ENCODE measurements around the gene PLGRKT. TPM values are rescaled to one million over a fixed set of nuclear protein-coding genes. Genes with fewer than 3 reads are reported as not detected.
"Not testable (repeated sequence)": the region's sequence is repeated elsewhere in the genome, so short reads cannot be mapped to it uniquely, and the experiment has no call there.

PLGRKT gene
- total and polyA plus RNA-seq, 9 donors: 2.9 to 35.8 (median 13.3) TPM

- DNase-seq: no peak
- 50 to 82% (median 61%) methylated on average over 3 of the region's 3 CpGs for WGBS, 3 donors
- H3K4me1 ChIP-seq (ENCODE audit: insufficient read depth): no peaks in the 10 kb centered on the region
- no peak overlapping the region for H3K27ac ChIP-seq
- H3K36me3 ChIP-seq: no peaks in the 10 kb centered on the region
- H3K4me3 ChIP-seq: no peak overlapping the region
- no peak for TF ChIP-seq POLR2A (IDR thresholded peaks at IDR 0.05)
- TF ChIP-seq EP300 (IDR thresholded peaks at IDR 0.05): no peak
- no peak for TF ChIP-seq CTCF (IDR thresholded peaks at IDR 0.05)
- no peaks in the 10 kb centered on the region for H3K27me3 ChIP-seq
- no peaks in the 10 kb centered on the region for H3K9me3 ChIP-seq
- intact Hi-C loops (cut with DNase I): no loop called here
Measured at GRCh38 chr9:5479994-5480694, 42.4 kb upstream of the PLGRKT start.

GRCh38 chr9:5478206-5478605 lies 40.5 kb upstream of the PLGRKT start:
- H3K27ac ChIP-seq: no peak overlapping the region
- H3K4me3 ChIP-seq: no peak overlapping the region
- no peak for DNase-seq
- 70 to 81% (median 81%) methylated on average over 2 of the region's 2 CpGs for WGBS, 3 donors
- intact Hi-C loops (cut with DNase I): no loop called here
- no peaks in the 10 kb centered on the region for H3K36me3 ChIP-seq
- H3K9me3 ChIP-seq: no peaks in the 10 kb centered on the region
- no peak for TF ChIP-seq POLR2A (IDR thresholded peaks at IDR 0.05)
- TF ChIP-seq EP300 (IDR thresholded peaks at IDR 0.05): no peak
- no peak for TF ChIP-seq CTCF (IDR thresholded peaks at IDR 0.05)
- no peaks in the 10 kb centered on the region for H3K4me1 ChIP-seq (ENCODE audit: insufficient read depth)
- H3K27me3 ChIP-seq: no peaks in the 10 kb centered on the region

DNA sequence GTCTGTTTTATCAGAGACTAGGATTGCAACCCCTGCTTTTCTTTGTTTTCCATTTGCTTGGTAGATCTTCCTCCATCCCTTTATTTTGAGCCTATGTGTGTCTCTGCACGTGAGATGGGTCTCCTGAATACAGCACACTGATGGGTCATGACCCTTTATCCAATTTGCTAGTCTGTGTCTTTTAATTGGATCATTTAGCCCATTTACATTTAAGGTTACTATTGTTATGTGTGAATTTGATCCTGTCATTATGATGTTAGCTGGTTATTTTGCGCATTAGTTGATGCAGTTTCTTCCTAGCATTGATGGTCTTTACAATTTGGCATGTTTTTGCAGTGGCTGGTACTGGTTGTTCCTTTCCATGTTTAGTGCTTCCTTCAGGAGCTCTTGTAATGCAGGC lies 37.9 kb upstream of the PLGRKT start:
- H3K4me1 ChIP-seq (ENCODE audit: insufficient read depth); H3K36me3 ChIP-seq; intact Hi-C loops (cut with DNase I); H3K27me3 ChIP-seq; H3K9me3 ChIP-seq; H3K27ac ChIP-seq; DNase-seq; H3K4me3 ChIP-seq: not testable (repeated sequence)
- WGBS, 3 donors: 85 to 87% (median 86%) methylated on average over 2 of the region's 2 CpGs

- H3K27me3 ChIP-seq: no peaks in the 10 kb centered on the region
- 90 to 96% (median 91%) methylated on average over 3 of the region's 3 CpGs for WGBS, 3 donors
- TF ChIP-seq CTCF (IDR thresholded peaks at IDR 0.05) (no peak), POLR2A (IDR thresholded peaks at IDR 0.05) (no peak), EP300 (IDR thresholded peaks at IDR 0.05) (no peak)
- H3K9me3 ChIP-seq: no peaks in the 10 kb centered on the region
- H3K4me1 ChIP-seq (ENCODE audit: insufficient read depth): no peaks in the 10 kb centered on the region
- no peaks in the 10 kb centered on the region for H3K36me3 ChIP-seq
- no peak for DNase-seq
- H3K4me3 ChIP-seq: no peak overlapping the region
- H3K27ac ChIP-seq: no peak overlapping the region
- intact Hi-C loops (cut with DNase I): no loop called here
Measured at GRCh38 chr9:5470816-5471215, 33.1 kb upstream of the PLGRKT start.

DNA sequence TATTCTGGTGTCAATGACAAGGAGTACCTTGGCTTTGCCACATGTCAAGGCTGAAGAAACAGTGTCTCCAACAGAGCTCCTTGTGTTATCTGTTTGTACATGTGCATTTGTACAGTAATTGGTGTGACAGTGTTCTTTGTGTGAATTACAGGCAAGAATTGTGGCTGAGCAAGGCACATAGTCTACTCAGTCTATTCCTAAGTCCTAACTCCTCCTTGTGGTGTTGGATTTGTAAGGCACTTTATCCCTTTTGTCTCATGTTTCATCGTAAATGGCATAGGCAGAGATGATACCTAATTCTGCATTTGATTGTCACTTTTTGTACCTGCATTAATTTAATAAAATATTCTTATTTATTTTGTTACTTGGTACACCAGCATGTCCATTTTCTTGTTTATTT lies 32.4 kb upstream of the PLGRKT start:
- DNase-seq: no peak
- no peak for TF ChIP-seq POLR2A (IDR thresholded peaks at IDR 0.05)
- TF ChIP-seq CTCF (IDR thresholded peaks at IDR 0.05): no peak
- no peak for TF ChIP-seq EP300 (IDR thresholded peaks at IDR 0.05)
- Histone ChIP-seq H3K4me1 (ENCODE audit: insufficient read depth) (no peaks in the 10 kb centered on the region), H3K9me3 (no peaks in the 10 kb centered on the region), H3K27ac (no peak overlapping the region), H3K27me3 (no peaks in the 10 kb centered on the region), H3K36me3 (no peaks in the 10 kb centered on the region), H3K4me3 (no peak overlapping the region)
- intact Hi-C loops (cut with DNase I): no loop called here
- WGBS, 3 donors: 67 to 85% (median 75%) methylated on average over 1 of the region's 1 CpG
